Activated effector memory CD4-positive, alpha-beta T cell treated with anti-CD3 and anti-CD28 coated beads, Interleukin-2, amount 50 U/mL, for 16 hours (primary cell): ENCODE data around the gene DNAJC1.
"Not testable (repeated sequence)": the region's sequence is repeated elsewhere in the genome, so short reads cannot be mapped to it uniquely, and the experiment has no call there.

Source experiments
- DNase-seq: peaks from one replicate; pipeline ENCODE4 v3.0.0-alpha.2; 2020

Gene DNAJC1

GRCh38 chr10:21721000-21721665, 282.4 kb downstream of the DNAJC1 start:
- no peak for DNase-seq

DNA sequence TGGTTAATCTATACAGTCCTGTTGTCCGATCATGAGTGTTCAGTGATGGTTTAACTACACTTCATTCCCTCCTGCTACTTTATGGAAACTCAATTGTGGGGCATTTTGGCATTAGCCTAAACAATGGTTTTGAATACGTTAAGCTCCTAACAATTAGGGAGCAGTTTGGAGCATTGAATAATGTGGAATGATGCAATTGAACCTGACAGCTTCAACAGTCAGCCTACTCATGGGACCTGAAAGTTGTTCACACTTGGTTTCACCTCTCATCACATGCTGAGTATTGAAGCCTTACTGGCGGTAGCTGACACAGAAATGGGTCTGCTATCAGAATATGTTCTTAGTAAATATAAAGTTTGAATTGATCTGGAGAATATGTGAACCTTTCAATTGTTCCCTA, 283.4 kb downstream of the DNAJC1 start:
- DNase-seq, result no peak

GRCh38 chr10:21719502-21719901, 284.0 kb downstream of the DNAJC1 start:
- no peak for DNase-seq

DNA sequence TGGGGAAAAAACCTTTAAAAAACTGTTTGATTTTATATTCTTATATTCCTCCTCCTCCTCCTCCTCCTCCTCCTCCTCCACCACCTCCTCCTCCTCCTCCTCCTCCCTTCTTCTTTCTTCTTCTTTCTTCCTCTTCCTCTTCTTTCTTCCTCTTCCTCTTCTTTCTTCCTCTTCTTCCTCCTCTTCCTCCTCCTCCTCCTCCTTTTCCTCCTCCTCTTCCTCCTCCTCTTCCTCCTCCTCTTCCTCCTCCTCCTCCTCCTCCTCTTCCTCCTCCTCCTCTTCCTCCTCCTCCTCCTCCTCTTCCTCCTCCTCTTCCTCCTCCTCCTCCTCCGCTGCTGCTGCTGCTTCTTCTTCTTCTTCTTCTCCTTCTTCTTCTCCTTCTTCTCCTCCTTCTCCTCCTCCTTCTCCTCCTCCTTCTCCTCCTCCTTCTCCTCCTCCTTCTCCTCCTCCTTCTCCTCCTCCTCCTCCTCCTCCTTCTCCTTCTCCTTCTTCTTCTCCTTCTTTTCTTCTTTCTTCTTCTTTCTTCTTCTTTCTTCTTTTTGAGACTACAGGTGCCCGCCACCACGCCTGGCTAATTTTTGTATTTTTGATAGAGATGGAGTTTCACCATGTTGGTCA, 286.0 kb downstream of the DNAJC1 start:
- not testable (repeated sequence) for DNase-seq

GRCh38 chr10:21715531-21716195, 287.9 kb downstream of the DNAJC1 start:
- DNase-seq, result no peak

GRCh38 chr10:21712975-21713374, 290.6 kb downstream of the DNAJC1 start:
- no peak for DNase-seq

DNA sequence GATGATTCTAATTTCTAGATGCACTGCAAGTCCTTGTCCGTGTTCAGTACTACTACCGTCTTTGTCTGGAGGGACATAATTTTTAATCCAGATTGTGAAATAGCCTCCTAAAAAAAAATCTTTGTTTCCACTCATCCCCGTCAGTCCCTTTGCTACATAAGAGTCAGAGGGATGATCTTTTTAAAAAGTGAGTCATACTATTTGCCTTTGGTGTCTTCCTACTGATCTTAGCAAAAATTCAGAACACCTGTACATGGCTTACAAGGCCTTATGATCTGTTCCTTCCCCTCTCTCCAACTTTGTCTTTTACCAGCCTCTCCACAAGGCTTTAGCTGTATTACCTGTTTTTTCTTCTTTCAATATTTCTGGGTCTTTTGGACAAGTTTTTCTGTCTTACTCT, 296.0 kb downstream of the DNAJC1 start:
- DNase-seq, result no peak
